Peyer's patch (tissue), 4 donors: ENCODE results near the gene GALNT1.

Experiments used
- POLR2A ChIP-seq, 2 donors: fragments of 450-650 bp; IDR thresholded peaks; one replicate each; pipeline ENCODE4 v1.5.1; 2017; ENCODE audit warnings: antibody characterized with exemption in 2 of 2, mild to moderate bottlenecking in 2 of 2, moderate library complexity in 2 of 2
- TF ChIP-seq, protein P1 (sequence below), 6 experiments: fragments of 450-650 bp in 4 of 6; fragments of 200-600 bp in 2 of 6; sonication (generic) in 1 of 6; IDR thresholded peaks; one replicate each; pipeline ENCODE4 v1.5.1; 2017 to 2019; ENCODE audit warnings: antibody characterized with exemption in 6 of 6, mild to moderate bottlenecking in 3 of 6, moderate library complexity in 1 of 6

DNA sequence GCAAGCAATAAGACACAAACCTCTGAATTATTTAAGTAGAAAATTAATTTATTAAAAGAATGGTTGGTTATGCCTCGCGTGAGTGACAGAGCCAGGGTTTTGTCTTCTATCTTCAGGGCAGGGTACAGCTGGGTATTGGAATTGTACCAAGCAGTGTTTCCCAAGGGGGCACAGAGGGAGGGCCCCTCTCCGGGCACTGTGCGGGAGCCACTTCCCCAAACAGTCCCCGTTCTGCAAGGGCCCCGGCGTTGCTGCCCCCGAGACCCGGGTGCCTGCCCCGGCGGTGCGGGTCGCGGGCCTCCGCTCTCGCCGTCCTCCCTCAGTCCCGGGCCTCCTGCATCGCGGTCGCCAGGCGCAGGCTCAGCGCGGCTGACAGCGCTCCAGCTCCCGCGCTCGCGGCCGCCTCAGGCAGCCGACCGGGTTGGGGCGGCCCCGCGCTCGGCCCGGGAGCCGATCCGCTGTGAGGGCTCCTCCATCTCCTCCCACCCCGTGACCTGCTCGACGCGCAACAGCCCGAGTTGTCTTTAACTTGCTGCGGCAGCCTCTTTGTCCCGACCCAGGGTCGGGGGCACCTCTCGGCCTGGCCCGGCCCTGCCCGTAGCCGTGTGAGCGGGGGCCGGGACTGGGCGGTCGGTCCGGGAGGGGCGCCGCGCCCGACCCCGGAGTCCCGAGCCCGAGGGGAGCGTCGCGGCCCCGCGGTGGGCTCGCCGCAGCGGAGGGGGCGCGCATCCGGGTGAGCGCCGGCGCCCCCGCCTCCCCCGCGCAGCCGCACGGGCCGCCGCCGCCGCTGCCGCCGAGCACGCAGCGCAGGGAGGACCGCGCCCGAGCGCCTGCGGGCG, 620 bp upstream of the GALNT1 start:
- TF ChIP-seq, protein P1, sequence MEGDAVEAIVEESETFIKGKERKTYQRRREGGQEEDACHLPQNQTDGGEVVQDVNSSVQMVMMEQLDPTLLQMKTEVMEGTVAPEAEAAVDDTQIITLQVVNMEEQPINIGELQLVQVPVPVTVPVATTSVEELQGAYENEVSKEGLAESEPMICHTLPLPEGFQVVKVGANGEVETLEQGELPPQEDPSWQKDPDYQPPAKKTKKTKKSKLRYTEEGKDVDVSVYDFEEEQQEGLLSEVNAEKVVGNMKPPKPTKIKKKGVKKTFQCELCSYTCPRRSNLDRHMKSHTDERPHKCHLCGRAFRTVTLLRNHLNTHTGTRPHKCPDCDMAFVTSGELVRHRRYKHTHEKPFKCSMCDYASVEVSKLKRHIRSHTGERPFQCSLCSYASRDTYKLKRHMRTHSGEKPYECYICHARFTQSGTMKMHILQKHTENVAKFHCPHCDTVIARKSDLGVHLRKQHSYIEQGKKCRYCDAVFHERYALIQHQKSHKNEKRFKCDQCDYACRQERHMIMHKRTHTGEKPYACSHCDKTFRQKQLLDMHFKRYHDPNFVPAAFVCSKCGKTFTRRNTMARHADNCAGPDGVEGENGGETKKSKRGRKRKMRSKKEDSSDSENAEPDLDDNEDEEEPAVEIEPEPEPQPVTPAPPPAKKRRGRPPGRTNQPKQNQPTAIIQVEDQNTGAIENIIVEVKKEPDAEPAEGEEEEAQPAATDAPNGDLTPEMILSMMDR (IDR thresholded peaks at IDR 0.05) = peak in 1 of 6 experiments; percentile 9
- TF ChIP-seq POLR2A (IDR thresholded peaks at IDR 0.05) = peak in 1 of 2 donors; percentile 27
